ENCODE data around the gene TSGA10IP.

Gene TSGA10IP

DNA sequence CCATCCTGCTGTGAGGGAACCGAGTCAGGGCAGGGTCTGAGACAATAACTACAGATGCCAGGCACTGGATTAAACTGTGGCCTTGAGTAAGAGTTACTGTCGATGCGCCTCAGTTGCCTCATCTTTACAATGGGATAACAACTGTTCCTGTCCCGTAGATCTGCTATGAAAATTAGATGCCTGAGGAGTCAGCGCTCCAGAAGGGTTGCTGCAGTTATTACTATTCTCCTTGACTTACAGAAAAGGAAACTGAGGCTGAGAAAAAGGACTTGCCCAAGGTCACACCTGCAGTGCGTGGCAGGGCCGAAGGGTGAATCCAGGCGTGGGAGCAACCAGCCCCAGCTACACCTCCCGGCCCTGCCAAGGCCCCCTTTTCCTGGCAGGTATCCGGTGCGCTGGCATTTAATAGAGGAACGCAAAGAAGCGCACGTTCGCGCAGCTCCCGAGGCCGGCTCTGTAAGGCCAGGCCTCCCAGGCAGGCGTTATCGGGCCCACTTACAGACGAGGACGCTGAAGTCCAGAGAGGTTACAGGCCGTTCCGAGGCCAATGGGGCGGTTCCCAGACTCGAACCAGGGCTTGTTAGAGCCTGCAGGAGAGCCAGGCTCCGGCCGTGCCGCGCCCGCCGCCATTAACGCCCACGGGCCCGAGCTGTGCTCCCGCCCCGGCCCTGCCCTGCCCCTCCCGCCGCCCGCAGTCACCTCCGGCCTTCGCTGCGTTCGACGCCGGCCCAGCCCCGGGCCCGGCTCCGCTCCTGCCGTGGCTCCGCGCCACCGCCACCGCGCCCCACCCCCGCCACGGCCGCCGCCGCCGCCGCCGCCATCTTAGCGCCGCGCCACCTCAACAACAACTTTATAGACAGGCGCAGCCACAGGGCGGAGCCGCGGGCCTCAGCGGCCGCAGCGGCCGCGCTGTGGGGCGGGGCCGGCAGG, 26.8 kb upstream of the TSGA10IP start, which contains the start of gene C11orf68:
TSS of gene C11orf68 (minus strand) at position 852 of the 930 bp plus-strand sequence. CDS start at position 821, 31 bp downstream.
- no peak for DNase-seq

DNA sequence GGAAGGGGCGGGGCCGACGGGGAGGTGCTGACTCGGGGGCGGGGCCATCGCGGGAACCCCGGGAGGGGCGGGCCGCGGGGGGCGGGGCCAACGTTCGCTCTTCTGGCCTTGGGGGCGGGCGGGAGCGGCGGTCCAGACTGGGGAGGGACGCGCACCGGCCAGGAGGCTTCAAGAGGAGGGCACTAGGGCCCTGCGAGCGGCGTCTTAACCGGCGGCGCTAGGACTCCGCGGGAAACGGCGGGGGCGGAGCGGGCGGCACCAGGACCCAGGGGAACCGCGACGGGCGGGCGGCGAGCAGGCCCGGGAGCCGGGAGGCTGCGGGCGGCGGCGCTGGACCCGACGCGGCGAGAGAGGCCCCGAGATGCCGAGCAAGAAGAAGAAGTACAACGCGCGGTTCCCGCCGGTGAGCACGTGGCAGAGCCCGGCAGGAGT, 26.1 kb upstream of the TSGA10IP start, which contains the start of gene DRAP1:
TSS of gene DRAP1 (plus strand) at position 286 of the 432 bp plus-strand sequence. CDS start at position 362, 76 bp downstream.
- DNase-seq: peak; percentile 96

DNA sequence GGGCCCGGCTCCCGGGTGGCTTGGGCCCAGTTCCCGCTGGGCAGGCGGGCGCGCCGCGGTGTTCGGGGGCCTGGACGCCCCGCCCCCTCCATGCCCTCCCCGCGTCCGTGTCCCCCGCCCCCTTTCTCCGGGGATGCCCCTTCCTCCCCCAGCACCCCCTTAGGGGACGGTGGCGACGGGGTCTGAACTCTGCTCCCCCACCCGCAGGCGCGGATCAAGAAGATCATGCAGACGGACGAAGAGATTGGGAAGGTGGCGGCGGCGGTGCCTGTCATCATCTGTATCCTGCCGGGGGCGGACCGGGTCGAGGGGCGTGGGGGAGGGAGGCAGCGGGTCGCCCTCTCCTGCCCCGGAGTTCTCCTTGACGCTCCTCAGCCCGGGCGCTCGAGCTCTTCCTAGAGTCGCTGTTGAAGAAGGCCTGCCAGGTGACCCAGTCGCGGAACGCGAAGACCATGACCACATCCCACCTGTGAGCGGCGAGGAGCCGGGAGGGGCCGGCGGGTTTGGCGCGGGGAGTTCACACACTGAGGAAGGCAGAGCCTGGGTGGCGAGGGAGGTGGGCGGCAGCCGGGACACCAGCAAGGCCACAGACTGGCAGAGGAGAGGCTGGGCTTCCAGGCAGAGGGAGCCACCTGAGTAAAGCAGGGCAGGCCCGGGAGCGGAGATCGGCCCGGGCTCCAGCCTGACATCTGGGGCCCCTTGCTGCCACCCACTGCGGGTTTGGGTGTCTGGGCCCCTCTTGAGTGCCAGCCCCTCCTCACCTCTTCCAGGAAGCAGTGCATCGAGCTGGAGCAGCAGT, 25.5 kb upstream of the TSGA10IP start:
- DNase-seq: no peak

DNA sequence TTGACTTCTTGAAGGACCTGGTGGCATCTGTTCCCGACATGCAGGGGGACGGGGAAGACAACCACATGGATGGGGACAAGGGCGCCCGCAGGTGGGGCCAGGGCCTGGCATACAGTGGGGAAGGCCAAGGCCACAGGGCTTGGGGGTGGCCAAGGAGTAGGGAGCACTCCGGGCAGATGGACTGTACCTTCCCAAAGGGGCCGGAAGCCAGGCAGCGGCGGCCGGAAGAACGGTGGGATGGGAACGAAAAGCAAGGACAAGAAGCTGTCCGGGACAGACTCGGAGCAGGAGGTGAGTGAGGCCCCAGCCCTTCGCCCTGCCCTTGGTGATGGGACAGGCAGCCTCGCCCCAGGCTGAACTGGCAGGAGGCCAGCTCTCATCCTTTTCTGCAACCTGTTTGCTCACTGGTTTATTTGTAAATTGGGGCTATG, 24.9 kb upstream of the TSGA10IP start:
- no peak for DNase-seq

DNA sequence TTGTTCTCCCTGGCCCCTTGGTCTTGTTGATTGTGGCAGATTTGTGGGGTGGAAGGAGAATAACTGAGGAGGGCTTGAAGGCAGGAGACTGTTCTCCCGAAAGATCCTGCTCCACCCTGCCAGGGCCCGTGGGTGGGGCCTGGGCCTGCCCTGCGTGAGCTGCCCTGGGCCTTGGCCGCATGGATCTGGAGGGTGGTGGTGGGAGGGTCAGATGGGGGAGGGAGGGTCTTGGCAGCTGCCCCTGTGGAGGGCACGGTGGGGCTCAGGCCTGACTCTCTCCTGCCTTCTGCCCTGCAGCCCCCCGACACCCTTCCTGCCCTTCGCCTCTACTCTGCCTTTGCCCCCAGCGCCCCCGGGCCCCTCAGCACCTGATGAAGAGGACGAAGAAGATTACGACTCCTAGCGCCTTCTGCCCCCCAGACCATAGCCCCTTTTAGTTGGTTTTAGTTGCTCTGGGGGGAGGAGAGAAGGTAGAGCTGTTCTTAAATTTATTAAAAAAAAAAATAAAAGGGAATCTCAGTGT, 24.2 kb upstream of the TSGA10IP start:
- DNase-seq: no peak

DNA sequence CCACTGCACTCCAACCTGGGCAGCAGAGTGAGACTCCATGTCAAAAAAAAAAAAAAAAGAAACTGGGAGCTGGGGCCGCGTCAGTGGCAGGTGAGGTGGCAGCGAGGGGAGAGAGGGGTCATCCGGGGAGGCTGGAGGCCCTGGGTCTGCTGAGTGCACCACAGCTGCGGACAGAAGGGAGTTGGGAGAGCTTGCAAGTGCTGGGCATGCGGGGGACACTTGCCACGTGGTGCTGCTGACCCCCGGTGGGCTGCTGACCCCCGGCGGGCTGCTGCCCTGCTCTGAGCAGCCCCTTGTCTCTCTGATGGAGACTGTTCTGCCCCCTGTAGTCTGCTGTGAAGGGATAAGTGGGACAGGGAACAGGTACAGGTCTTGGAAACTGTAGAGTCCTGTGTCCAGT, 23.4 kb upstream of the TSGA10IP start:
- no peak for DNase-seq

DNA sequence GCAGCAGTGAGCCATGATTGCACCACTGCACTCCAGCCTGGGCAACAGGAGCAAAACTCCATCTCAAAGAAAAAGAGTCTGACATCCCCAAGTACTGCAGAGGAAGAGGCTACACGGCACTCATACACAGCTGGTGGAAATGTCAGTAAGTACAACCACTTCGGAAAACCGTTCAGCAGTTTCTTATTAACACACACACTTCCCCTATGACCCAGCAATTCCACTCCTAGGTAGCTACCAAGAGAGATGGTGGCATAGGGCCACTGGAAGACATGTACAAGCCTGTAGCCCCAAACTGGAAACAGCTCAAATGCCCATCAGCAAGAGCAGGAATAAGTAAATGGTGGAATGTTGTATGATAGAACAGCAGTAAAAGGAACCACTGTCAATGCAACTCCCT, 22.7 kb upstream of the TSGA10IP start:
- no peak for DNase-seq

DNA sequence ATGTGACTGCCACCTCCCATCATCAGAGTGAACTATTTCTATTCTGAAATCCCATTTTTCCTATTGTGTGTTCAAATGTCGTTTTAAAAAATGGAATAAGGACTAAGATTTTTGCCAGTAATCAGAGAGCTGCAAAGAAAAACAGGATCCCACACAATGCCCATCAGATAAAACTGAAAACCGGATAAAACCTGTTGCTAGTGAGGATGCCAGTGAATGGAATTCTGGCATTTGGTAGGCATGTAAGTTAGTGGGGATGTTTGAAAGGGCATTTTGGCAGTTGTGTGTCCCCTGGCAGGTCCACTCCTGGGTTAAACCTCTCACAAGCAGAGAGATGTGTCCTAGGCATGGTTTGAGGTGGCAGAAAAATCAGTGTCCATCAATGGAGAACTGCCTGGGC, 19.9 kb upstream of the TSGA10IP start:
- DNase-seq: no peak

DNA sequence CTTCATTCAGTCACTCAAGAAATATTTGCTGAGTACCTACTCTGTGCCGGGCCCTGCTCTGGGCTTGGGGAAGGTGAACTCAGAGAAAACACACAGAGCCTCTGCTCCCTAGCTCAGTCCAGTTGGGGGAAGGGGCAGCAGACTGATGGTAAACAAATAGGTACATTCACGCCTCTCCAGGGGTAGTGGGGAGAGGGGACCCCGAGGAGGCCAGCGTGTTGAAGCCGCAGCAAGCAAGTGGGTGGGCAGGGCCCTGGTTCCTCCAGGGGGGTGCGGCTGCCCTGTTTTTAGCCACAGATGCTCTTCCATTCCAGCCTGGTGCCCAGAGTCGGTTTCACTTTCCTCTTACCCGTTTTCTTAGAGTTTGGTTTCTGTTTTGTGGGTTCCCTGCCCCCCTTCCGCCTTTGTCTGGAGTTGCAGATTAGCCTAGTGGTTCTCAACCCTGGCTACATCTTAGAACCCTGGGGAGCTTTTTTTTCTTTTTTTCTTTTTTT, 17.3 kb upstream of the TSGA10IP start:
- DNase-seq: no peak

DNA sequence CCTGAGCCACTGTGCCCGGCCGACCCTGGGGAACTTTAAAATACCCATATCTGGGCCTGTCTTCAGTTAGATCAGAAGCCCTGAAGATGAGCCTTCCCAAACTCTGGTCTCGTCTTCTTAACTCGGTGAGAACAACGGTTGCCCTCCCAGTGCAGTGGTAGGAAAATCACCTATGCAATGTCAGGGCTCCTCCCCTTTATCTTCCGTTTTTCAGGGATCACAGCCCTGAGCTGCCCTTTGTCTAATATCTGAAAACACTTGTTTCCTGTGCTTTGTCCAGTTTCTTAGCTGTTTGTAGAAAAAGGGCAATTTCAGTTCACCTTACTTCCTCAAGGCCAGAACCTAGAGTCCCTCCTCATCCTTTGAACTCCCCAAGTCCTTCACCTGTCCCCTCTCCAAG, 16.6 kb upstream of the TSGA10IP start:
- no peak for DNase-seq

DNA sequence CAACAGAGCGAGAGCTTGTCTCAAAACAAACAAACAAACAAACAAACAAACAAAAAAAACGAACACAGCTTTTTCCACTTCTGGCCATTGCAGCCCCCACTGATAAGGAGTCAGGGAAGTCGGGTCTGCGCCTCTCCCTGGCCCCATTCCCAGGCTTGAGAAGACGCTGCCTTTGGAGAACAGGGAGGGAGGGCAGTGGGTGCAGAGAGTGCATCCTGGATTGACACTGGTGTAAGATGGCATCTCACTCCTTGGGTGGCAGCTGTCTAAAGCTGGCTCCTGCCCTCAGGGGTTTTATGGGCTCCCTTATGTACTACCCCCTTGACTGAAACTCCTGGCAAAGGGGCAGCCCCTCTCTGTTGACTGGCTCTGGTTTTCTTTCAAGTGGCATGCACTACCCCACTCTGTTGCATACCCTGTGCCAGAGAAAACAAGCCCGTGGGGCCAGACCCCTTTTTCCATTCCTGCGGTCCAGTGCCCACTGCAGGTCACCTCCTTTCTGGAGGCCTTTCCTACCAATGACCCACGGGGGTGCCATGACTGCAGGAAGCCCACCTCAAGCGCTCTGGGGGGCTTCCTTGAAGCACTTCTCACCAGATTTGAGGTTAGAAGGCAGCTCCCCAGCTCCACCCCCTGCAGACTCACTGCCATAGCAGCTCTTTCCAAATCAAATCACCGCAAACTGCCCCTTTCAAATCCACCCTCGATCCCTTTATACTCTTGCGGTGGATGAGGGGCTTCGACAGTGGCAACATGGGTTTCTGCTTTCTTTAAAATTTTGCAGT, 13.3 kb upstream of the TSGA10IP start:
- no peak for DNase-seq

DNA sequence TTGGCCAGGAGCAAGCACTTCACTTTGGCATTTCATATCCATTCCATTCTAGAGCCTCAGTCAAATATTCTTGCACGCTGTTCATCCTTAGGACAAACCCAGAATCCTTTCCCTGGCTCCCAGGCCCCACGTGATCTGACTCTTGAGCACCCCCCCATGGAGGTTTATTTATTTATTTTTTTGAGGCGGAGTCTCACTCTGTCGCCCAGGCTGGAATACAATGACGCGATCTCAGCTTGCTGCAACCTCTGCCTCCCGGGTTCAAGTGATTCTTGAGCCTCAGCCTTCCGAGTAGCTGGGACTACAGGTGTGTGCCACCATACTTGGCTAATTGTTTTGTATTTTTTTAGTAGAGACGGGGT, 12.7 kb upstream of the TSGA10IP start:
- DNase-seq: no peak

DNA sequence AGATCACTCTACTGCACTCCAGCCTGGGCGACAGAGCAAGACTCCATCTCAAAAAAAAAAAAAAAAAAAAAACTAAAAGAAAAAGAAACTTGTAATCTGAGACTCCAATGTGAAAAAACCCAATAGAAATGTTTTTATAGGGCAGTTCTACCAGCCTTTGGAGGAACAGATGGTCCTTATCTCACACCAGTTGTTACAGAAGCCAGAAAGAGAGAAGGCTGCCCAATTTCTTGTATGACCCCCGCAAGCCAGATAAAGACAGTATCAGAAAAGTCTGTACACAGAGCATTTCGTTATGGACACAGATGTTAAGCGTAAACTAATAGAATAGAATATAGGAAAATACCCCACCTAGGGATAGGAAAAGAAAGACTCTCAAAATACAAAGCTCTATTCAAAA, 11.3 kb upstream of the TSGA10IP start:
- DNase-seq: no peak

DNA sequence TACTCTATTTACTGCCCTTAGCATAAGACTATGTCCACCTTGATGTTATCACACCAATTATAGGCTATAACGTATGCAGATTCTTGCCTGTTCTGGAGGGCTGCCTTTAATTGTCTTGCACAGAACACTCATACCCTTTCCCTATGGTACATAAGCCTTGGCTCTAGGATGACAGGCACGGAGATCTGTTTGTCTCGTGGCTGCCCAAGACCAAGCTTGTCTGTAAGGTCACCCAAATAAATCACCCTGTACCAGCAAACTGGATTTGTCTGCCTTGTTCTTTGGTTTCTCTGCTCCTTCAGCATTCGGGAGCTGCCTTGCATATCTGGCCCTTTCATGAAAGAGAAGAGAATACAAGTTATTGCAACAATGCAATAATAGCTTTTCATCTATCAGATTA, 7.5 kb upstream of the TSGA10IP start:
- no peak for DNase-seq

DNA sequence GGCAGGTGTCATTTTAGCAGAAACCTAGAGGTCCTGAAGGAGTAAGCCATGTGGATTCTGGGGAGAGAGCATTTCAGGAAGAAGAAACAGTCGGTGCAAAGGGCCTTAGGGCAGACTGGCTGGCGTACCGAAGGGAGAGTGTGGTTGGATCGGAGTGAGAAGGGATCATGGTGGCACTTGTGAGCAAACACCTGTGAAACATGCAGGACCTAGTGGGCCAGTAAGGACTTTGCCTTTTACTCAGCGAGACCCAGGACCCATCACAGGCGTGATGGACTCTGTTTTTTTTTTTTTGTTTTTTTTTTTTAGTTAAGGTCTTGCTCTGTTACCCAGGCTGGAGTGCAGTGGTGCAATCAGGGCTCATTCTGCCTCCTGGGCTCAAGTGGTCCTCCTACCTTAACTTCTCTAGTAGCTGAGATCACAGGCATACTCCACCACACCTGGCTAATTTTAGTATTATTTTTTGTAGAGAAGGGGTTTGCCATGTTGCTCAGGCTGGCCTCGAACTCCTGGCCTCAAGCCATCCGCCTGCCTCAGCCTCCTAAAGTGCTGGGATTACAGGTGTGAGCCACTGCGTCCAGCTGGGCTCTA, 3.5 kb upstream of the TSGA10IP start:
- no peak for DNase-seq

DNA sequence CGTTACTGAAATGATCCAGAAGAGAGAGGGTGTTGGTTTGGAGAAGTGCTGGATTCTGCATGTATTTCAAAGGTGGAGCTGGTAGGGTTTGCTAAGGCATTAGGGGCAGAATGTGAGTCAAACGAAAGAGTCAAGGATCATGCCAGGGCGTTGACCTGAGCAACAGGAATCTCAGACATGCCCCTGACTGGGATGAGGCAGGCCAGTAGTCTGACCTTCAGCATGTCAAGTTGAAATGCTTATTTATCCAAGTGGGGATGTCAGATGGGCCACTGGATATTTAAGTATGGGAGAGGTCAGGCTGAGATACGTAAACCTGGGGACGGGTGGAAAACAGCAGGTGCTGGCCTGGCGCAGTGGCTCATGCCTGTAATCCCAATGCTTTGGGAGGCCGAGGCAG, 2.7 kb upstream of the TSGA10IP start:
- no peak for DNase-seq

DNA sequence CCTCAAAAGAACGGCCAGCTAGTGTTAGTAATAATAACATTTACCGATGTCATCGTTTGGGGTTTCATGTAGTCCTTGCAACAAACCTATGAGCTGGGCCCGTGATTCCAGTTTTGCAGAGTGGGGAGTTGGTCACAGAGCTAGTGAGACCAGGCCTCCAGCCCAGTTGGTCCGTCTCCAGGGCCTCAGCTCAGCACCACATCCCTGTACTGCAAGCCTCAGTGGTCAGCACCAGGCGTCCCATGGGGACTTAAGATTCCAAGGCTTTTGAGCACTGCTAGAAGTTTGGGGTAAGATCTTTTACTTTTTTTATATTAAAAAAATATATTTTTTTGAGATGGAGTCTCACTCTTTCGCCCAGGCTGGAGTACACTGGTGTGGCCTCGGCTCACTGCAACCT, 1.1 kb upstream of the TSGA10IP start:
- no peak for DNase-seq

DNA sequence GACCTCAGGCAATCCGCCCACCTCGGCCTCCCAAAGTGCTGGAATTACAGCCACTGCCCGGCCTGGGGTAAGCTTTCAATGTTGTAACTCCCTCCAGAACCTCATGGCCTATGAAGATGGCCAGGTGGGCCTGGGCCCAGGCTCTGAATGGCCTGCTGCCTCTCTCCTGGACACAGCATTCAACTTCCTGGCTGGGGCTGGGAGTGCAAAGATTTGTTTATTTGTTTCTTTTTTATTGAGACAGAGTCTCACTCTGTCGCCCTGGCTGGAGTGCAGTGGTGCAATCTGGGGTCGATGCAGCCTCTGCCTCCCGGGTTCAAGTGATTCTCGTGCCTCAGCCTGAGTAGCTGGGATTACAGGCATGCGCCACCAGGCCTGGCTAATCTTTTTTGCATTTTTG, 513 bp upstream of the TSGA10IP start:
- no peak for DNase-seq

DNA sequence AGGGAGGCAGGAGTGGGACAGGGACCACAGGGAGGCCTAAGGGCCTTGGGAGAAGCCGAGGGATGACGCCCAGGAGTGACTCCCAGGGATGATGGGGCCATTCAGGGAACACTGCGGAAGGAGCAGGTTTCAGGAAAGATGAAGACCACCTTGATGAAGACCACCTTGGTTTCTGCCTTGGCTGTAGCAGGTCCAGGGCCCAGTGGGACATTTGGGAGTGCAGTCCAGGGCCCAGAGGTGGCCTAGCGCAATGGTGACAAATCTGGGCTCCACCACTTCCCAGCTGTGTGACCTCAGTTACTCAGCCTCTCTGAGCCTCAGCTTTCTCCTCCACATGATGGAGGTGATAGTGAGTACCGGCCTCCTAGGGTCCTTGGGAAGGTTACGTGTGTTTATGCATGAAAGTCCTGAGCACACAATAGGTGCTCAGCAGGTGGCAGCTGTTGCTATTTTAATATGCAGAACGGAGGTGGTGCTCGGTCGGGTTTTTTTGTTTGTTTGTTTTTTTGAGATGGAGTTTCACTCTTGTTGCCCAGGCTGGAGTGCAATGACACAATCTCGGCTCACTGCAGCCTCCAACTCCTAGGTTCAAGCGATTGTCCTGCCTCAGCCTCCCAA, 770 bp downstream of the TSGA10IP start:
- DNase-seq: no peak

DNA sequence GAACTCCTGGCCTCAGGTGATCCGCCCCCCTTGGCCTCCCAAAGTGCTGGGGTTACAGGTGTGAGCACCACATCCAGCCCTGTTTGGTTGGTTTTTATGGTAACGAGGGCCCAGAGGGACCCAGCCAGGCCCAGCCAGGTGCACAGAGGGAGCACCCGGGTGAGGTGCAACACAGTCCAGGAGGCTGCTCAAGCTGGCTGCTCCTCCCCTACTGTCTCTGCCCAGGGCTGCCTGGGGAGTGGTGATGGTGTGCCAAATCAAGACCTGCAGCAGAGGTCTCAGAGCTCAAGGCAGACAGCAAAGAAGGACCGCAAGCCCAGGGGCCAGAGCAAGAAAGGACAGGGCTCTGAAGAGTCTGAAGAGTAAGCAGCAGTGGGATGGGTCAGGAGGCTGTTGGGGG, 1.4 kb downstream of the TSGA10IP start:
- no peak for DNase-seq

DNA sequence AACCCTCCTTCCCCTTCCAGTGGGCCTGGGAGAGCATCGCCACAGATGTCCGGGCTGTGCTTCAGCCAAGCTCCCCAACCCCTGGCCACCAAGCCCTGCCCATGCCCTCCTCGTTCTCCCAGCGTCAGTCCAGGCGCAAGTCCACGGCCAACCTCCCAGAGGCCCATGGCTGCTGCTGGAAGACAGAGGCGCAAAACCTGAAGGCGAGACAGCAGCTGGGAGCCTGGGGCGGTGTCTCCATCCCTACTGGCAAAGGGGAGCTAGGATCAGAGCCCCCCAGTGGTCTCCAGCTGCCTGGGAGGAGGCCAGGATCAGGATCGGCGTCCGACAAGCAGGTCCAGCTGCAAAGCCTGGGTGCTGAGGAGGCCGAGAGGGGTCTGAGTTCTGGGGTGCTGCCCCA, 1.9 kb downstream of the TSGA10IP start:
- no peak for DNase-seq
